Measurements from ENCODE around the gene LCA5.

DNA sequence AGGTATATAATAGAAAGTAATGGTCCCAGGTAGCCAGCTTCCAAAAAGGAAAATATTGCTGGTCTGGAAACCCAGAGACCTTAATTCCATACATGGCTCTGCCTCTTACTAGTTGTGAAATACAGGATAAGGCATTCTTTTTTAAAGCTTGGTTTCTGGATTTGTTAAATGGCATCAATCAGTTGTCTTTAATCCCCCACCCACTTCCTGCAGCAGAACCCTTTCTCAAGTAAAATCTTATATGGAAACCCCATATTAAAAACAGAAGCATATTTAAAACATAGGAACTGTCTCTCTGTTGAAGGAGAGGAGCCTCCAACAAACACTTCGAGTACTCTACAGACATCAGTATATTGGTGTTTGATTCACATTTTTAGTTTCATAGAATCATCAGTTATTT lies 6.2 kb upstream of the LCA5 start:
- TF ChIP-seq, protein P1, sequence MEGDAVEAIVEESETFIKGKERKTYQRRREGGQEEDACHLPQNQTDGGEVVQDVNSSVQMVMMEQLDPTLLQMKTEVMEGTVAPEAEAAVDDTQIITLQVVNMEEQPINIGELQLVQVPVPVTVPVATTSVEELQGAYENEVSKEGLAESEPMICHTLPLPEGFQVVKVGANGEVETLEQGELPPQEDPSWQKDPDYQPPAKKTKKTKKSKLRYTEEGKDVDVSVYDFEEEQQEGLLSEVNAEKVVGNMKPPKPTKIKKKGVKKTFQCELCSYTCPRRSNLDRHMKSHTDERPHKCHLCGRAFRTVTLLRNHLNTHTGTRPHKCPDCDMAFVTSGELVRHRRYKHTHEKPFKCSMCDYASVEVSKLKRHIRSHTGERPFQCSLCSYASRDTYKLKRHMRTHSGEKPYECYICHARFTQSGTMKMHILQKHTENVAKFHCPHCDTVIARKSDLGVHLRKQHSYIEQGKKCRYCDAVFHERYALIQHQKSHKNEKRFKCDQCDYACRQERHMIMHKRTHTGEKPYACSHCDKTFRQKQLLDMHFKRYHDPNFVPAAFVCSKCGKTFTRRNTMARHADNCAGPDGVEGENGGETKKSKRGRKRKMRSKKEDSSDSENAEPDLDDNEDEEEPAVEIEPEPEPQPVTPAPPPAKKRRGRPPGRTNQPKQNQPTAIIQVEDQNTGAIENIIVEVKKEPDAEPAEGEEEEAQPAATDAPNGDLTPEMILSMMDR (IDR thresholded peaks at IDR 0.05; ENCODE audit: insufficient read depth, low read depth, low read length): no peak
- no peak for TF ChIP-seq EZH2 (IDR thresholded peaks at IDR 0.05; ENCODE audit: insufficient read depth, low read length)

Measured in astrocyte (in vitro differentiated cells and primary cell).